Sigmoid colon (tissue), 7 donors: ENCODE measurements around the gene TNS1. TPM values are rescaled to one million over a fixed set of nuclear protein-coding genes. Genes with fewer than 3 reads are reported as not detected.
"Not testable (repeated sequence)": the region's sequence is repeated elsewhere in the genome, so short reads cannot be mapped to it uniquely, and the experiment has no call there.

Experiments used
- DNase-seq: peaks from one replicate; pipeline ENCODE4 v3.0.0-alpha.2; 2019
- H3K27ac ChIP-seq, 4 donors: fragments of 200-600 bp; sonication (generic); one replicate each; pipeline ENCODE4 v1.5.1; 2016 to 2019; ENCODE audit warnings: mild to moderate bottlenecking in 1 of 4
- H3K27me3 ChIP-seq, 3 donors: fragments of 200-600 bp; sonication (generic); one replicate each; pipeline ENCODE4 v1.5.1; 2019; ENCODE audit warnings: mild to moderate bottlenecking in 1 of 3
- H3K36me3 ChIP-seq, 4 donors: fragments of 200-600 bp; sonication (generic); one replicate each; pipeline ENCODE4 v1.5.1; 2016 to 2019
- H3K4me1 ChIP-seq, 4 donors: fragments of 200-600 bp; sonication (generic); one replicate each; pipeline ENCODE4 v1.5.1; 2017 to 2019
- H3K4me3 ChIP-seq, 4 donors: fragments of 200-600 bp; sonication (generic); one replicate each; pipeline ENCODE4 v1.5.1; 2017 to 2019; ENCODE audit warnings: mild to moderate bottlenecking in 2 of 4, moderate library complexity in 1 of 4
- H3K9me3 ChIP-seq, 4 donors: fragments of 200-600 bp in 3 of 4; sonication (generic) in 3 of 4; one replicate each; pipeline versions ENCODE4 v1.5.1 to v1.6.1; 2013 to 2019
- EP300 ChIP-seq, 4 donors: sonication (generic); formaldehyde crosslinking; IDR thresholded peaks; one replicate each; pipeline ENCODE4 v1.6.1; 2017; ENCODE audit warnings: antibody characterized with exemption in 4 of 4
- POLR2A ChIP-seq, 2 donors: fragments of 450-650 bp; IDR thresholded peaks; one replicate each; pipeline ENCODE4 v1.6.1; 2016; ENCODE audit warnings: antibody characterized with exemption in 2 of 2, mild to moderate bottlenecking in 2 of 2, moderate library complexity in 2 of 2
- POLR2AphosphoS5 ChIP-seq, 4 donors: sonication (generic); formaldehyde crosslinking; IDR thresholded peaks; one replicate each; pipeline ENCODE4 v1.6.1; 2017; ENCODE audit warnings: antibody characterized with exemption in 4 of 4
- WGBS, 2 donors: extraction: QIAGEN DNeasy Blood & Tissue Kit; methylation state at CpG; one replicate each; pipeline ENCODE4 v1.1.7; 2013; 5-methylcytosine and 5-hydroxymethylcytosine counted together
- intact Hi-C: fragments of 100-400 bp; cut with DNase I; formaldehyde crosslinking; loops from one replicate; pipeline ENCODE4 v1.15.1; 2023
- polyA plus RNA-seq, 3 donors: library from polyadenylated mRNA; stranded (reverse); fragments of 200-250 nt; gene quantifications; one replicate each; pipeline ENCODE4 v1.2.3, GENCODE V29; 2013
- total RNA-seq, 4 donors: library from RNA; depleted of rRNA; stranded (reverse); fragments of >200 nt; gene quantifications; one replicate each; pipeline ENCODE4 v1.1.0, GENCODE V29; 2016
- TF ChIP-seq, protein P1 (sequence below), 4 experiments: fragments of 450-650 bp in 3 of 4; fragments of 200-600 bp in 1 of 4; IDR thresholded peaks; one replicate each; pipeline ENCODE4 v1.5.1; 2016 to 2019; ENCODE audit warnings: antibody characterized with exemption in 4 of 4, mild to moderate bottlenecking in 3 of 4, moderate library complexity in 2 of 4
- donor health status: healthy with polysubstance abuse.
- donor health status: Bipolar disorder and iron deficiency.
- donor health status: healthy.

The TNS1 gene
- total and polyA plus RNA-seq, 7 donors = 3.7 to 1,607 (median 444) TPM

DNA sequence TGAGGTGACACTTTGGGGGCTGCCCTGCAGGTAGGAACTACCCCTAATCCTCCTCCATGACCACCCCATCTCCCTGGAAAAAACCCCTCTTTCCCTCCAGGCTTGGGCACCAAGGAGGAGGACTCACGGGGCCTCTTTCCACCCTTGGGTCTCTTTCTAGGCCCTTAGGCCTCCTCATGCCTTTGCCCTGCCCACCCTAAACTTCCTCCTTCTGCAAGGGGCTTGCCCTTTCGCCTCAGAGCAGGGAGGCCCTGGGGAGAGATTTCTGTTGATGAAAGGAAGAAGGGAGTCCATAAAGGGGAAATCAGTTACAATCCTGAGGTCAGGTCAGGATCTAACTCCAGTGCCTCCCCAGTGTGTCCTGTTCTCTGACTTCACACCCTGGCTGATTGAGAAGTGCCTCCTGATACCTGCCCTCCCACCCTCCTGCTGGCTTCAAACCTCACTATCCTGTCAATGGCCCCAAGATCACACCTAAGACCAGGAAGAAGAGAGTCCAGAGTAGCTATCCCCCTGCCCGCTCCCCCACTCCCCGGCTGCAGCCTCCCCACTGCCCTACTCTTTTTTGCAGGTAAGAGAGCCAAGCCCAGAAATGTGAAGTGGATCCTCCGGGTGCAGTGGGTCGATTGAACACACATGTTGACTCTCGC lies 16.7 kb upstream of the TNS1 start:
- DNase-seq = no peak
- Histone ChIP-seq H3K4me3 (no peak overlapping the region), H3K4me1 (peaks cover 0 to 38% (median 21%) of the 10 kb centered on the region in 4 donors), H3K27me3 (no peaks in the 10 kb centered on the region), H3K36me3 (no peaks in the 10 kb centered on the region), H3K27ac (no peak overlapping the region), H3K9me3 (no peaks in the 10 kb centered on the region)
- WGBS, 2 donors = 69 to 89% methylated on average over 7 of the region's 7 CpGs
- TF ChIP-seq POLR2A (IDR thresholded peaks at IDR 0.05) (no peak), EP300 (IDR thresholded peaks at IDR 0.05) (no peak), POLR2AphosphoS5 (IDR thresholded peaks at IDR 0.05) (no peak)
- TF ChIP-seq, protein P1, sequence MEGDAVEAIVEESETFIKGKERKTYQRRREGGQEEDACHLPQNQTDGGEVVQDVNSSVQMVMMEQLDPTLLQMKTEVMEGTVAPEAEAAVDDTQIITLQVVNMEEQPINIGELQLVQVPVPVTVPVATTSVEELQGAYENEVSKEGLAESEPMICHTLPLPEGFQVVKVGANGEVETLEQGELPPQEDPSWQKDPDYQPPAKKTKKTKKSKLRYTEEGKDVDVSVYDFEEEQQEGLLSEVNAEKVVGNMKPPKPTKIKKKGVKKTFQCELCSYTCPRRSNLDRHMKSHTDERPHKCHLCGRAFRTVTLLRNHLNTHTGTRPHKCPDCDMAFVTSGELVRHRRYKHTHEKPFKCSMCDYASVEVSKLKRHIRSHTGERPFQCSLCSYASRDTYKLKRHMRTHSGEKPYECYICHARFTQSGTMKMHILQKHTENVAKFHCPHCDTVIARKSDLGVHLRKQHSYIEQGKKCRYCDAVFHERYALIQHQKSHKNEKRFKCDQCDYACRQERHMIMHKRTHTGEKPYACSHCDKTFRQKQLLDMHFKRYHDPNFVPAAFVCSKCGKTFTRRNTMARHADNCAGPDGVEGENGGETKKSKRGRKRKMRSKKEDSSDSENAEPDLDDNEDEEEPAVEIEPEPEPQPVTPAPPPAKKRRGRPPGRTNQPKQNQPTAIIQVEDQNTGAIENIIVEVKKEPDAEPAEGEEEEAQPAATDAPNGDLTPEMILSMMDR (IDR thresholded peaks at IDR 0.05) = no peak
- intact Hi-C loops = no loop called here

DNA sequence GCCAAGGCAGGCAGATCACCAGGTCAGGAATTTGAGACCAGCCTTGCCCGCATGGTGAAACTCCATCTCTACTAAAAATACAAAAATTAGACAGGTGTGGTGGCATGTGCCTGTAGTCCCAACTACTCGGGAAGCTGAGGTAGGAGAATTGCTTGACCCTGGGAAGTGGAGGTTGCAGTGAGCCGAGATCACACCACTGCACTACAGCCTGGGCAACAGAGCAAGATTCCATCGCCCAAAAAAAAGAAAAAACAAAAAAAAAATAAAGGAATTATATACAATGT lies 16.0 kb upstream of the TNS1 start:
- H3K9me3 ChIP-seq, intact Hi-C loops, H3K27ac ChIP-seq, DNase-seq, H3K4me3 ChIP-seq, H3K27me3 ChIP-seq, H3K36me3 ChIP-seq: not testable (repeated sequence)
- 90 to 91% methylated on average over 4 of the region's 4 CpGs for WGBS, 2 donors
- peaks cover 0 to 38% (median 21%) of the 10 kb centered on the region in 4 donors for H3K4me1 ChIP-seq

DNA sequence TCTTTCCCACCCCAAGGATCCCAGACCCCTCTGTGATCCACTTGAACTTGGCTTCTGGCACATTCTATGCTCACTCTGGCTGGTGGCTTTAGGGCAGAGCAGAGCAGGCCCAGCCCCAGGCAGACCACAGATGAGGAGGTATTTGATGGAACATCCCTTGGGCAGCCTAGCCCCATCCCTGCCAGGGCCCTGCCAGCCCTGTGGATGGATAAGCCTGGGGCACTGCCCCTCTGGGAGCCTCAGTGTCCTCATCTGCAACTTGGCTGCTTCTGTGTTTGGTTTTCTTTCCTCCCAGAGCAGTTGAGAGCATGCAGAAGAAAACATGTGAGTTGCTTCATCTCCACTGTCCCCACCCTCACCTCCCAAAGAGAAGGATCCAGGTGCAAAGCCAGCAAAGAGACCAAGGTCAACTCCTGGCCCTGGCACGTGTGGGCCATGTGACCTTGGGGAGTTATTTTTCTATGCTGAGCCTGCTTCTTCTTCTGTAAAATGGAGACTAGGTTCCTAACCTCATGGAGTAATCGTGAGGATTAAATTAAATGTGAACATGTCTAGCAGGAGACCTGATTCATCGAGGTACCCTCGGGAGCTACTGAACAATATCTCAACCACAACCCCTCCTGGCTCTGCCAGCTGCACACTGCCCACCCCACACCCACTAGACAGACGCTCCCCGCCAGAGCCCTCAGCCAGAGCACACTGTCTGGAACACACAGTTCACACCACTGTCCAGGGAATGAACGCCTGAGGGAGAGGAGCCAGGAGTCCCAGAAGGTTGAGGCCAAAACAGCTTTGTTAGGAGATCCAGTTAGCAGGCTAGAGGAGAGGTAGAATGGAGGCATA lies 14.6 kb upstream of the TNS1 start:
- Histone ChIP-seq H3K27me3 (no peaks in the 10 kb centered on the region), H3K36me3 (no peaks in the 10 kb centered on the region), H3K4me3 (no peak overlapping the region), H3K4me1 (peaks cover 0 to 38% (median 21%) of the 10 kb centered on the region in 4 donors), H3K9me3 (no peaks in the 10 kb centered on the region), H3K27ac (peak overlapping the region in 1 of 4 donors; percentile 34)
- 51 to 76% methylated on average over 7 of the region's 7 CpGs for WGBS, 2 donors
- DNase-seq = no peak
- intact Hi-C loops = no loop called here
- no peak for TF ChIP-seq EP300 (IDR thresholded peaks at IDR 0.05)
- TF ChIP-seq POLR2A (IDR thresholded peaks at IDR 0.05) = no peak
- TF ChIP-seq POLR2AphosphoS5 (IDR thresholded peaks at IDR 0.05) = no peak
- TF ChIP-seq, protein P1 (IDR thresholded peaks at IDR 0.05) = no peak

DNA sequence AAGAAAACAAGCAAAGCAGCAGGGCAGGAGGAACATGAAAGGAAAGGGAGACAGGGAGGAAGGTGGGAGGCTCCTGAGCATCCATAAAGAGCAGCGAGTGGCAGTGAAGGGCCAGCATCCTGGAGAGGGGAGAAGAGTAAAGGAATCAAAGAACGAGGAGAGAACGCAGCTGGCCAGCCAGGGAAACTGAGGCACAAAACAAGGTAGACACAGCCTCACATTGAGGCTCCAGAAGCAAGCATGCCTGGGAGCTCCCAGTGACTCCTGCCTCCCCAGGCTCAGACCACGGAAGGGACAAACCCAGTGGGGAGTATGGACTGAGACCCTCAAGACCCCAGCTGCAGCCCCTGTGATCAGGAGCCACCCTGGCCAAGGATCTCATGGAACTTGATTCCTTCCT lies 14.0 kb upstream of the TNS1 start:
- Histone ChIP-seq H3K4me1 (peaks cover 0 to 33% (median 18%) of the 10 kb centered on the region in 4 donors), H3K9me3 (no peaks in the 10 kb centered on the region), H3K27me3 (no peaks in the 10 kb centered on the region), H3K36me3 (no peaks in the 10 kb centered on the region), H3K4me3 (no peak overlapping the region), H3K27ac (no peak overlapping the region)
- TF ChIP-seq POLR2A (IDR thresholded peaks at IDR 0.05) = no peak
- TF ChIP-seq, protein P1 (IDR thresholded peaks at IDR 0.05) = no peak
- no peak for TF ChIP-seq EP300 (IDR thresholded peaks at IDR 0.05)
- no peak for TF ChIP-seq POLR2AphosphoS5 (IDR thresholded peaks at IDR 0.05)
- 92 to 94% methylated on average over 4 of the region's 4 CpGs for WGBS, 2 donors
- intact Hi-C loops = no loop called here
- DNase-seq = no peak

DNA sequence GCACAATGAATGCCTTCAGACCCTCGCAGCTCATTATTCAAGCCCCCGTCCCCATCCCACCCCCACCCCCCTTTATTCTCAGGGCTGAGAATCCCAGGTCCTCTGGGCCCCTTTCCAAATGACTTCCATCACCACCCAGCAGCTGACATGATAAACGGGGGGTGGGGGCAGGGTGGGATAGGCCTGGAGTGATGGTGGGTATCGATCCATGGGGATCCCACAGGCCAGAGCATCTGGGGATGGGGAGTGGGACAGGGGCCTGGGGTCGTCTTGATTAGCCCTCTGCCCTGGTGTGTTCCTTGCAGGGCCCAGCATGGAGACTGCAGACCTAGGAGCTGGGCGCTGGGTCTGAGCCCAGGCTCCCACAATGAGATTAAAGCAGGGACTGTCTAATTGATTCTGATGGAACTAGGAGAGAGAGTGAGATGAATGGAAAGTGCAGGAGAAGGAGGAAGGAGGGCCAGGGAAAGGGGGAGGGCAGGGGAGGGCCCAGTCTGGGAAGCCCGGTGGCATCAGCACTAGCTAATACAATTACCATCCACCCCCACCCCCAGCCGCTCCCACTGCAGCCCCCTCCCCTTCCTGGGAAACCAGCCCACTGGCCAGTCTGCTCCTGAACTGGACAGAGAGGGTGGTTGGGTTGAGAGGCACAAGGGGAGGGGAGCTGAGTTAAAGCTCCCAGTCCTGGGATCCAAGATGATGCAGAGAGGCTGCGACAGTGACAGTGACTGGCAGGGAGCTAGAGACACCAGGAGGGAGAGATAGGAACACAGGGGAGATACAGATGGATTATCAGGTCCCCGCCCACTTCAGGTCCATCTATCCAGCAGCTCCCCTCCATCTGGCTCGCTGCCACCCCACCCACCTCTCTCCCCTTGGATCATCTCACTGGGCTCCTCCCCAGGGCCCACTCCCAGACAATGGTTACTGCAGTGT lies 13.1 kb upstream of the TNS1 start:
- intact Hi-C loops = no loop called here
- Histone ChIP-seq H3K36me3 (no peaks in the 10 kb centered on the region), H3K4me1 (peaks cover 0 to 24% (median 13%) of the 10 kb centered on the region in 4 donors), H3K27ac (no peak overlapping the region), H3K27me3 (peaks cover 0 to 7% (median 0%) of the 10 kb centered on the region in 3 donors), H3K9me3 (no peaks in the 10 kb centered on the region), H3K4me3 (no peak overlapping the region)
- WGBS, 2 donors = 58 to 73% methylated on average over 11 of the region's 11 CpGs
- TF ChIP-seq, protein P1 (IDR thresholded peaks at IDR 0.05) = no peak
- no peak for TF ChIP-seq POLR2A (IDR thresholded peaks at IDR 0.05)
- TF ChIP-seq POLR2AphosphoS5 (IDR thresholded peaks at IDR 0.05) = no peak
- TF ChIP-seq EP300 (IDR thresholded peaks at IDR 0.05) = no peak
- DNase-seq = no peak
